HTR-8/SVneo (cell line): ENCODE data around the gene NUDT19.

ENCODE experiments used
- DNase-seq: peaks from one replicate; pipeline ENCODE4 v3.0.0; 2011; ENCODE audit warnings: low spot score, mixed read lengths; ENCODE audit not compliant: insufficient read length
- FAIRE-seq: peaks from 2 replicates; lab custom pipeline; 2011; peaks lifted over from hg19 to GRCh38; lab: Jason Lieb, UNC

Gene NUDT19

GRCh38 chr19:32751066-32751465 is 59.4 kb downstream of the NUDT19 start:
- no peak for FAIRE-seq
- no peak for DNase-seq

GRCh38 chr19:32757189-32757588 is 65.6 kb downstream of the NUDT19 start:
- DNase-seq (no peak), FAIRE-seq (no peak)
